IMR-90 (cell line): Measurements from ENCODE around the gene EPB41L1. TPM values are rescaled to one million over a fixed set of nuclear protein-coding genes. Genes with fewer than 3 reads are reported as not detected.

Experiments used
- ATAC-seq: fragments of 200-7000 bp; cut with Tn5 transposase; 2 replicates; pipeline ENCODE4 v1.9.1; 2020; ENCODE audit warnings: low read depth, mild to moderate bottlenecking, moderate library complexity
- BruUV-seq: library from RNA; stranded (reverse); fragments of 400-500 nt; replicated peaks from 2 replicates; lab custom pipeline; 2021; lab: Mats Ljungman, UMichigan
- CTCF ChIA-PET: fragments of 300-600 bp; formaldehyde crosslinking; extraction: SDS; loops from one replicate; lab custom pipeline; 2021; ENCODE audit warnings: antibody characterized with exemption; lab: Yijun Ruan, JAX
- POLR2A ChIA-PET: fragments of 300-600 bp; sonication (Branson Sonifier 250); formaldehyde crosslinking; loops from one replicate; lab custom pipeline; 2022; ENCODE audit warnings: antibody characterized with exemption; ENCODE audit not compliant: unreplicated experiment; lab: Charles Lee
- DNase-seq: peaks from one replicate; pipeline ENCODE4 v3.0.0; 2013
- H2AFZ ChIP-seq: replicated peaks from 2 replicates; pipeline ENCODE3; 2013; ENCODE audit warnings: low read length, mild to moderate bottlenecking; ENCODE audit not compliant: poor library complexity
- H2AK5ac ChIP-seq: 2 replicates; pipeline ENCODE4 v1.6.1; 2013; ENCODE audit warnings: low read depth, low read length, inconsistent platforms
- H2AK9ac ChIP-seq: replicated peaks from 2 replicates; pipeline ENCODE3; 2013; ENCODE audit warnings: mild to moderate bottlenecking, low read depth, low read length, moderate library complexity; ENCODE audit not compliant: poor library complexity
- H2BK120ac ChIP-seq: 2 replicates; pipeline ENCODE4 v1.6.1; 2013; ENCODE audit warnings: low read depth, low read length, inconsistent platforms
- H2BK15ac ChIP-seq: 3 replicates; pipeline ENCODE4 v1.6.1; 2013; ENCODE audit warnings: low read depth, low read length, inconsistent platforms
- H2BK20ac ChIP-seq: 2 replicates; pipeline ENCODE4 v1.6.1; 2013; ENCODE audit warnings: low read depth, mild to moderate bottlenecking, inconsistent platforms, low read length, moderate library complexity
- H2BK5ac ChIP-seq: 2 replicates; pipeline ENCODE4 v1.6.1; 2013; ENCODE audit warnings: mild to moderate bottlenecking, low read depth, low read length, inconsistent platforms; ENCODE audit not compliant: poor library complexity, severe bottlenecking
- H3K14ac ChIP-seq: replicated peaks from 2 replicates; pipeline ENCODE4 v1.6.1; 2013; ENCODE audit warnings: low read depth, low read length, inconsistent platforms
- H3K18ac ChIP-seq: 2 replicates; pipeline ENCODE4 v1.6.1; 2013; ENCODE audit warnings: low read depth, low read length, control low read depth
- H3K23ac ChIP-seq: 2 replicates; pipeline ENCODE4 v1.6.1; 2013; ENCODE audit warnings: low read depth, low read length, inconsistent platforms
- H3K27ac ChIP-seq: 2 replicates; pipeline ENCODE4 v1.5.1; 2013; ENCODE audit warnings: mild to moderate bottlenecking, control low read depth, low read length; ENCODE audit not compliant: insufficient read depth
- H3K27me3 ChIP-seq: 2 replicates; pipeline ENCODE4 v1.6.1; 2013; ENCODE audit warnings: low read length; ENCODE audit not compliant: control insufficient read depth, insufficient read depth
- H3K36me3 ChIP-seq: 2 replicates; pipeline ENCODE4 v1.6.1; 2013; ENCODE audit warnings: low read length, mixed read lengths; ENCODE audit not compliant: control insufficient read depth, insufficient read depth
- H3K4ac ChIP-seq: 2 replicates; pipeline ENCODE4 v1.6.1; 2013; ENCODE audit warnings: low read depth, low read length, inconsistent platforms
- H3K4me1 ChIP-seq: 2 replicates; pipeline ENCODE4 v1.6.1; 2013; ENCODE audit warnings: low read length, mixed read lengths; ENCODE audit not compliant: control insufficient read depth, insufficient read depth
- H3K4me2 ChIP-seq: 2 replicates; pipeline ENCODE4 v1.6.1; 2013; ENCODE audit warnings: low read depth, mild to moderate bottlenecking, control low read depth, low read length, moderate library complexity
- H3K4me3 ChIP-seq: 2 replicates; pipeline ENCODE4 v1.5.1; 2013; ENCODE audit warnings: low read depth, mild to moderate bottlenecking, control low read depth, low read length, moderate library complexity; ENCODE audit not compliant: insufficient read depth
- H3K56ac ChIP-seq: 2 replicates; pipeline ENCODE4 v1.6.1; 2013; ENCODE audit warnings: low read length, inconsistent platforms; ENCODE audit not compliant: insufficient read depth; ENCODE audit errors: extremely low read depth
- H3K79me1 ChIP-seq, 2 experiments: 2 replicates each; pipeline ENCODE4 v1.6.1; 2013; ENCODE audit warnings: low read length in 2 of 2, inconsistent platforms in 1 of 2, low read depth in 1 of 2
- H3K9ac ChIP-seq: 2 replicates; pipeline ENCODE4 v1.6.1; 2013; ENCODE audit warnings: low read depth, low read length, control low read depth
- H3K9me1 ChIP-seq: 2 replicates; pipeline ENCODE4 v1.6.1; 2013; ENCODE audit warnings: low read length, inconsistent platforms; ENCODE audit not compliant: insufficient read depth
- H3K9me3 ChIP-seq: 2 replicates; pipeline ENCODE4 v1.6.1; 2013; ENCODE audit warnings: low read length; ENCODE audit not compliant: control insufficient read depth, insufficient read depth
- H4K20me1 ChIP-seq: 2 replicates; pipeline ENCODE4 v1.6.1; 2013; ENCODE audit warnings: low read length, inconsistent platforms; ENCODE audit not compliant: insufficient read depth
- H4K5ac ChIP-seq: 2 replicates; pipeline ENCODE4 v1.6.1; 2013; ENCODE audit warnings: mild to moderate bottlenecking, low read depth, low read length, control low read depth
- H4K8ac ChIP-seq, 2 experiments: 2 replicates each; pipeline ENCODE4 v1.6.1; 2013; ENCODE audit warnings: low read depth in 2 of 2, low read length in 2 of 2, control low read depth in 1 of 2, inconsistent platforms in 1 of 2
- H4K91ac ChIP-seq: 2 replicates; pipeline ENCODE4 v1.6.1; 2013; ENCODE audit warnings: low read depth, low read length, inconsistent platforms; ENCODE audit not compliant: insufficient read depth
- FOS ChIP-seq: fragments of 150-350 bp; IDR thresholded peaks from 2 replicates; pipeline ENCODE4 v1.6.1; 2016; ENCODE audit warnings: low read depth, low read length
- MAFK ChIP-seq: IDR thresholded peaks from 2 replicates; pipeline ENCODE4 v1.6.1; 2012; ENCODE audit warnings: low read depth, low read length, improper control_type of control experiment
- NFE2L2 ChIP-seq: fragments of 150-350 bp; IDR thresholded peaks from 2 replicates; pipeline ENCODE4 v1.6.1; 2016; ENCODE audit warnings: low read depth, mild to moderate bottlenecking, low read length
- POLR2A ChIP-seq: IDR thresholded peaks from 2 replicates; pipeline ENCODE4 v1.6.1; 2012; ENCODE audit warnings: mild to moderate bottlenecking, low read depth, low read length
- RCOR1 ChIP-seq: IDR thresholded peaks from 2 replicates; pipeline ENCODE4 v1.6.1; 2012; ENCODE audit warnings: mild to moderate bottlenecking, low read length, improper control_type of control experiment; ENCODE audit not compliant: insufficient replicate concordance
- WGBS, 2 experiments: methylation state at CpG; one replicate each; pipeline versions ENCODE4 v1.1.5 to v1.1.7; 2013; ENCODE audit warnings: missing lambda C conversion rate in 2 of 2; ENCODE audit not compliant: insufficient read length in 1 of 2; ENCODE audit errors: extremely low coverage in 2 of 2; 5-methylcytosine and 5-hydroxymethylcytosine counted together
- dilution Hi-C: fragments of 300-500 bp; cut with HindIII; formaldehyde crosslinking; loops from one replicate; pipeline ENCODE4 v1.14.3; 2018; ENCODE audit warnings: low sequenced_read_pairs; ENCODE audit not compliant: unreplicated experiment
- in situ Hi-C: fragments of 300-500 bp; cut with MboI; formaldehyde crosslinking; loops from 3 replicates; pipeline ENCODE4 v1.14.3; 2019; ENCODE audit warnings: low sequenced_read_pairs, inconsistent platforms, mixed read lengths
- intact Hi-C: fragments of 100-400 bp; cut with micrococcal nuclease; formaldehyde crosslinking; loops from 2 replicates; pipeline ENCODE4 v1.10.0; 2022
- polyA plus RNA-seq, 3 experiments: library from polyadenylated mRNA; depleted of rRNA; stranded (reverse); fragments of >200 nt; gene quantifications; 2 replicates each; pipeline ENCODE4 v1.2.3, GENCODE V29; 2012; ENCODE audit warnings: low replicate concordance in 1 of 3
- total RNA-seq: library from RNA; depleted of rRNA; stranded (reverse); fragments of >200 nt; gene quantifications from 2 replicates; pipeline ENCODE4 v1.2.3, GENCODE V29; 2012

The EPB41L1 gene
- total and polyA plus RNA-seq, 2 of the 4 experiments (the other 2 are of a cell fraction): 12.5 to 33.7 TPM

GRCh38 chr20:36279776-36280175 lies 125.2 kb downstream of the EPB41L1 start:
- no peak overlapping the region for H4K8ac ChIP-seq
- H2AK9ac ChIP-seq: no peak overlapping the region
- H2BK5ac ChIP-seq: no peak overlapping the region
- DNase-seq (no peak), ATAC-seq (no peak)
- no peak overlapping the region for H4K91ac ChIP-seq
- no peak overlapping the region for H3K4me2 ChIP-seq
- no peaks in the 10 kb centered on the region for H3K36me3 ChIP-seq
- intact Hi-C loops (no loop called here), dilution Hi-C loops (no loop called here), in situ Hi-C loops (no loop called here)
- no peaks in the 10 kb centered on the region for H3K9me3 ChIP-seq
- no peaks in the 10 kb centered on the region for H4K20me1 ChIP-seq
- no peaks in the 10 kb centered on the region for H3K79me1 ChIP-seq
- H2BK20ac ChIP-seq: no peak overlapping the region
- no peaks in the 10 kb centered on the region for H3K9me1 ChIP-seq
- no peak overlapping the region for H3K4ac ChIP-seq
- H3K27me3 ChIP-seq: peaks cover 48% of the 10 kb centered on the region
- POLR2A ChIA-PET: no interaction called here
- no peak overlapping the region for H3K27ac ChIP-seq
- no peak overlapping the region for H4K5ac ChIP-seq
- H3K9ac ChIP-seq: no peak overlapping the region
- WGBS, 2 experiments: 13% methylated on average over 3 of the region's 6 CpGs; no CpG with 5 or more reads in 1 of the 2 experiments
- H3K23ac ChIP-seq: no peak overlapping the region
- no peak overlapping the region for H2BK120ac ChIP-seq
- no peak overlapping the region for H3K4me3 ChIP-seq
- H3K56ac ChIP-seq: no peak overlapping the region
- no peak overlapping the region for H2AFZ ChIP-seq
- no peak overlapping the region for H3K18ac ChIP-seq
- BruUV-seq: no TSS peak
- H3K4me1 ChIP-seq: no peaks in the 10 kb centered on the region
- H2BK15ac ChIP-seq: no peak overlapping the region
- CTCF ChIA-PET: no interaction called here
- H2AK5ac ChIP-seq: no peak overlapping the region
- TF ChIP-seq NFE2L2: no peak
- TF ChIP-seq POLR2A: no peak
- no peak for TF ChIP-seq RCOR1
- TF ChIP-seq MAFK: no peak
- TF ChIP-seq FOS: no peak
- H3K14ac ChIP-seq: no peak overlapping the region
